GM23338 (cell line): ENCODE data around the gene ANXA7. TPM values are rescaled to one million over a fixed set of nuclear protein-coding genes. Genes with fewer than 3 reads are reported as not detected.
"Not testable (repeated sequence)": the region's sequence is repeated elsewhere in the genome, so short reads cannot be mapped to it uniquely, and the experiment has no call there.

Source experiments
- ATAC-seq: fragments of 200-7000 bp; cut with Tn5 transposase; 3 replicates; pipeline ENCODE4 v1.9.1; 2020
- DNase-seq: peaks from one replicate; pipeline ENCODE4 v3.0.0-alpha.2; 2015; ENCODE audit warnings: low spot score
- H2AFZ ChIP-seq: fragments of 200-600 bp; sonication (generic); 2 replicates; pipeline ENCODE4 v1.8.0; 2016; ENCODE audit warnings: antibody characterized with exemption, mild to moderate bottlenecking, moderate library complexity
- H3F3A ChIP-seq: fragments of 200-600 bp; sonication (generic); replicated peaks from 2 replicates; pipeline ENCODE4 v1.8.0; 2017; ENCODE audit warnings: antibody characterized with exemption, mixed run types, low read depth
- H3K27ac ChIP-seq: fragments of 200-600 bp; sonication (generic); 2 replicates; pipeline ENCODE4 v1.6.1; 2016; ENCODE audit warnings: low read depth
- H3K27me3 ChIP-seq: fragments of 200-600 bp; sonication (generic); 2 replicates; pipeline ENCODE4 v1.8.0; 2016; ENCODE audit warnings: mild to moderate bottlenecking, mixed run types, moderate library complexity; ENCODE audit not compliant: insufficient read depth
- H3K36me3 ChIP-seq: fragments of 200-600 bp; sonication (generic); 2 replicates; pipeline ENCODE4 v1.8.0; 2016; ENCODE audit warnings: mild to moderate bottlenecking; ENCODE audit not compliant: insufficient read depth
- H3K4me1 ChIP-seq: fragments of 200-600 bp; sonication (generic); 2 replicates; pipeline ENCODE4 v1.8.0; 2016; ENCODE audit warnings: mild to moderate bottlenecking, moderate library complexity; ENCODE audit not compliant: insufficient read depth
- H3K4me2 ChIP-seq: fragments of 200-600 bp; sonication (generic); 2 replicates; pipeline ENCODE4 v1.7.1; 2017; ENCODE audit warnings: mixed run types
- H3K4me3 ChIP-seq: fragments of 200-600 bp; sonication (generic); 2 replicates; pipeline ENCODE4 v1.6.1; 2016; ENCODE audit warnings: mixed run types
- H3K79me2 ChIP-seq: fragments of 200-600 bp; sonication (generic); replicated peaks from 2 replicates; pipeline ENCODE4 v1.8.0; 2017; ENCODE audit warnings: mild to moderate bottlenecking; ENCODE audit not compliant: insufficient read depth
- H3K9me2 ChIP-seq: fragments of 200-600 bp; sonication (generic); 2 replicates; pipeline ENCODE4 v1.8.0; 2017; ENCODE audit not compliant: insufficient read depth
- H4K20me1 ChIP-seq: fragments of 200-600 bp; sonication (generic); replicated peaks from 2 replicates; pipeline ENCODE4 v1.8.0; 2017; ENCODE audit warnings: mild to moderate bottlenecking; ENCODE audit not compliant: insufficient read depth
- H3K27ac Mint-ChIP-seq: 2 replicates; pipeline ENCODE4 v1.8.0; 2020; ENCODE audit warnings: inconsistent platforms, mild to moderate bottlenecking, moderate library complexity, mixed read lengths
- H3K27me3 Mint-ChIP-seq: 3 replicates; pipeline ENCODE4 v1.8.0; 2022; ENCODE audit warnings: low read depth, mild to moderate bottlenecking, moderate library complexity, mixed read lengths, inconsistent platforms; ENCODE audit not compliant: insufficient read depth, poor library complexity
- H3K36me3 Mint-ChIP-seq: 3 replicates; pipeline ENCODE4 v1.8.0; 2021; ENCODE audit warnings: low read depth, mild to moderate bottlenecking, inconsistent platforms, moderate library complexity, mixed read lengths
- H3K4me1 Mint-ChIP-seq: 3 replicates; pipeline ENCODE4 v1.8.0; 2020; ENCODE audit warnings: mild to moderate bottlenecking, inconsistent platforms, mixed read lengths
- H3K4me3 Mint-ChIP-seq: 3 replicates; pipeline ENCODE4 v1.8.0; 2021; ENCODE audit warnings: moderate library complexity, mild to moderate bottlenecking, inconsistent platforms, mixed read lengths
- H3K9me3 Mint-ChIP-seq: 3 replicates; pipeline ENCODE4 v1.8.0; 2020; ENCODE audit warnings: moderate library complexity, mild to moderate bottlenecking, inconsistent platforms, mixed read lengths
- polyA plus RNA-seq: library from polyadenylated mRNA; unstranded; fragments of >200 nt; fragmentation: Nextera tagmentation; extraction: Ambion mirVana; gene quantifications from 2 replicates; pipeline ENCODE4 v1.2.1, GENCODE V29; 2016
- total RNA-seq: library from RNA; depleted of rRNA; stranded (reverse); fragments of >200 nt; shearing (Covaris generic); gene quantifications from 2 replicates; pipeline ENCODE4 v1.2.3, GENCODE V29; 2014
- TF ChIP-seq, protein P1 (sequence below), 2 experiments: fragments of 200-600 bp in 1 of 2; sonication (generic) in 1 of 2; conservative IDR thresholded peaks; 2 replicates each; pipeline versions ENCODE4 v1.5.1 to v1.6.1; 2016 to 2017; ENCODE audit warnings: antibody characterized with exemption in 2 of 2, low read depth in 2 of 2, mild to moderate bottlenecking in 2 of 2, moderate library complexity in 1 of 2
- TF ChIP-seq, protein P2 (sequence below): fragments of 250-450 bp; sonication (Bioruptor Pico); IDR thresholded peaks from 2 replicates; pipeline ENCODE4 v1.5.0; 2020; ENCODE audit warnings: mild to moderate bottlenecking, moderate library complexity

Gene ANXA7
- total and polyA plus RNA-seq, 2 experiments from 2014 or later = 63.7 to 80.1 TPM

DNA sequence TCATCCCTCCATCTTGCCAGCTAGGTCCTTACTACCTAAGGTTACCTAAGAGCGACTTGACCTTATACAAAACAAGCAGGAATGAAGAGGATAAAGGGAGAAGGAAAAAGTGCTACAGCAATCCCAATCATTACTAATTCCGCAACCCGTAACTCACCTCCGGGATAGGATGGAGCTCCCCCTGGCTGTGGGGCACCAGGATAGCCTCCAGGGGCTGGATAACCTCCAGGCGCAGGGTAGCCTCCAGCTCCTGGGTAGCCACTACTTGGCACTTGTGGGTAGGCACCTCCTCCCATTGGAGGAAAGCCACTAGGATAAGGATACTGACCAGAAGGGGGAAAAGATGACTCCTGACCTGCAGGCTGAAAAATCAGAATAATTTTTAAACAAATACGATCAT, 15.8 kb downstream of the ANXA7 start:
- no peaks in the 10 kb centered on the region for H3K9me3 Mint-ChIP-seq
- H2AFZ ChIP-seq = no peak overlapping the region
- H4K20me1 ChIP-seq = peaks cover 11% of the 10 kb centered on the region; the same call in 1 of the 2 replicates
- peaks cover 38% of the 10 kb centered on the region for H3K36me3 Mint-ChIP-seq
- no peaks in the 10 kb centered on the region for H3F3A ChIP-seq
- no peak overlapping the region for H3K4me3 Mint-ChIP-seq
- no peak overlapping the region for H3K4me2 ChIP-seq
- ATAC-seq (peak; percentile 93), DNase-seq (peak; percentile 72)
- no peak overlapping the region for H3K4me3 ChIP-seq
- H3K36me3 ChIP-seq = peaks cover 19% of the 10 kb centered on the region; the same call in 1 of the 2 replicates
- H3K4me1 Mint-ChIP-seq = no peaks in the 10 kb centered on the region
- no peaks in the 10 kb centered on the region for H3K27me3 ChIP-seq
- TF ChIP-seq, protein P1, sequence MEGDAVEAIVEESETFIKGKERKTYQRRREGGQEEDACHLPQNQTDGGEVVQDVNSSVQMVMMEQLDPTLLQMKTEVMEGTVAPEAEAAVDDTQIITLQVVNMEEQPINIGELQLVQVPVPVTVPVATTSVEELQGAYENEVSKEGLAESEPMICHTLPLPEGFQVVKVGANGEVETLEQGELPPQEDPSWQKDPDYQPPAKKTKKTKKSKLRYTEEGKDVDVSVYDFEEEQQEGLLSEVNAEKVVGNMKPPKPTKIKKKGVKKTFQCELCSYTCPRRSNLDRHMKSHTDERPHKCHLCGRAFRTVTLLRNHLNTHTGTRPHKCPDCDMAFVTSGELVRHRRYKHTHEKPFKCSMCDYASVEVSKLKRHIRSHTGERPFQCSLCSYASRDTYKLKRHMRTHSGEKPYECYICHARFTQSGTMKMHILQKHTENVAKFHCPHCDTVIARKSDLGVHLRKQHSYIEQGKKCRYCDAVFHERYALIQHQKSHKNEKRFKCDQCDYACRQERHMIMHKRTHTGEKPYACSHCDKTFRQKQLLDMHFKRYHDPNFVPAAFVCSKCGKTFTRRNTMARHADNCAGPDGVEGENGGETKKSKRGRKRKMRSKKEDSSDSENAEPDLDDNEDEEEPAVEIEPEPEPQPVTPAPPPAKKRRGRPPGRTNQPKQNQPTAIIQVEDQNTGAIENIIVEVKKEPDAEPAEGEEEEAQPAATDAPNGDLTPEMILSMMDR (conservative IDR thresholded peaks at IDR 0.05; ENCODE audit: low read depth in 2 of 2) = peak; percentile 69 to 77
- TF ChIP-seq, protein P2, sequence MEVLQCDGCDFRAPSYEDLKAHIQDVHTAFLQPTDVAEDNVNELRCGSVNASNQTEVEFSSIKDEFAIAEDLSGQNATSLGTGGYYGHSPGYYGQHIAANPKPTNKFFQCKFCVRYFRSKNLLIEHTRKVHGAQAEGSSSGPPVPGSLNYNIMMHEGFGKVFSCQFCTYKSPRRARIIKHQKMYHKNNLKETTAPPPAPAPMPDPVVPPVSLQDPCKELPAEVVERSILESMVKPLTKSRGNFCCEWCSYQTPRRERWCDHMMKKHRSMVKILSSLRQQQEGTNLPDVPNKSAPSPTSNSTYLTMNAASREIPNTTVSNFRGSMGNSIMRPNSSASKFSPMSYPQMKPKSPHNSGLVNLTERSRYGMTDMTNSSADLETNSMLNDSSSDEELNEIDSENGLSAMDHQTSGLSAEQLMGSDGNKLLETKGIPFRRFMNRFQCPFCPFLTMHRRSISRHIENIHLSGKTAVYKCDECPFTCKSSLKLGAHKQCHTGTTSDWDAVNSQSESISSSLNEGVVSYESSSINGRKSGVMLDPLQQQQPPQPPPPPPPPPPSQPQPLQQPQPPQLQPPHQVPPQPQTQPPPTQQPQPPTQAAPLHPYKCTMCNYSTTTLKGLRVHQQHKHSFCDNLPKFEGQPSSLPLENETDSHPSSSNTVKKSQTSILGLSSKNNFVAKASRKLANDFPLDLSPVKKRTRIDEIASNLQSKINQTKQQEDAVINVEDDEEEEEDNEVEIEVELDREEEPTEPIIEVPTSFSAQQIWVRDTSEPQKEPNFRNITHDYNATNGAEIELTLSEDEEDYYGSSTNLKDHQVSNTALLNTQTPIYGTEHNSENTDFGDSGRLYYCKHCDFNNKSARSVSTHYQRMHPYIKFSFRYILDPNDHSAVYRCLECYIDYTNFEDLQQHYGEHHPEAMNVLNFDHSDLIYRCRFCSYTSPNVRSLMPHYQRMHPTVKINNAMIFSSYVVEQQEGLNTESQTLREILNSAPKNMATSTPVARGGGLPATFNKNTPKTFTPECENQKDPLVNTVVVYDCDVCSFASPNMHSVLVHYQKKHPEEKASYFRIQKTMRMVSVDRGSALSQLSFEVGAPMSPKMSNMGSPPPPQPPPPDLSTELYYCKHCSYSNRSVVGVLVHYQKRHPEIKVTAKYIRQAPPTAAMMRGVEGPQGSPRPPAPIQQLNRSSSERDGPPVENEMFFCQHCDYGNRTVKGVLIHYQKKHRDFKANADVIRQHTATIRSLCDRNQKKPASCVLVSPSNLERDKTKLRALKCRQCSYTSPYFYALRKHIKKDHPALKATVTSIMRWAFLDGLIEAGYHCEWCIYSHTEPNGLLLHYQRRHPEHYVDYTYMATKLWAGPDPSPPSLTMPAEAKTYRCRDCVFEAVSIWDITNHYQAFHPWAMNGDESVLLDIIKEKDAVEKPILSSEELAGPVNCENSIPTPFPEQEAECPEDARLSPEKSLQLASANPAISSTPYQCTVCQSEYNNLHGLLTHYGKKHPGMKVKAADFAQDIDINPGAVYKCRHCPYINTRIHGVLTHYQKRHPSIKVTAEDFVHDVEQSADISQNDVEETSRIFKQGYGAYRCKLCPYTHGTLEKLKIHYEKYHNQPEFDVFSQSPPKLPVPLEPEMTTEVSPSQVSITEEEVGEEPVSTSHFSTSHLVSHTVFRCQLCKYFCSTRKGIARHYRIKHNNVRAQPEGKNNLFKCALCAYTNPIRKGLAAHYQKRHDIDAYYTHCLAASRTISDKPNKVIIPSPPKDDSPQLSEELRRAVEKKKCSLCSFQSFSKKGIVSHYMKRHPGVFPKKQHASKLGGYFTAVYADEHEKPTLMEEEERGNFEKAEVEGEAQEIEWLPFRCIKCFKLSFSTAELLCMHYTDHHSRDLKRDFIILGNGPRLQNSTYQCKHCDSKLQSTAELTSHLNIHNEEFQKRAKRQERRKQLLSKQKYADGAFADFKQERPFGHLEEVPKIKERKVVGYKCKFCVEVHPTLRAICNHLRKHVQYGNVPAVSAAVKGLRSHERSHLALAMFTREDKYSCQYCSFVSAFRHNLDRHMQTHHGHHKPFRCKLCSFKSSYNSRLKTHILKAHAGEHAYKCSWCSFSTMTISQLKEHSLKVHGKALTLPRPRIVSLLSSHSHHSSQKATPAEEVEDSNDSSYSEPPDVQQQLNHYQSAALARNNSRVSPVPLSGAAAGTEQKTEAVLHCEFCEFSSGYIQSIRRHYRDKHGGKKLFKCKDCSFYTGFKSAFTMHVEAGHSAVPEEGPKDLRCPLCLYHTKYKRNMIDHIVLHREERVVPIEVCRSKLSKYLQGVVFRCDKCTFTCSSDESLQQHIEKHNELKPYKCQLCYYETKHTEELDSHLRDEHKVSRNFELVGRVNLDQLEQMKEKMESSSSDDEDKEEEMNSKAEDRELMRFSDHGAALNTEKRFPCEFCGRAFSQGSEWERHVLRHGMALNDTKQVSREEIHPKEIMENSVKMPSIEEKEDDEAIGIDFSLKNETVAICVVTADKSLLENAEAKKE = no peak
- H3K79me2 ChIP-seq = peaks cover 33% of the 10 kb centered on the region
- no peaks in the 10 kb centered on the region for H3K9me2 ChIP-seq
- no peaks in the 10 kb centered on the region for H3K4me1 ChIP-seq
- peaks cover 5% of the 10 kb centered on the region for H3K27me3 Mint-ChIP-seq
- no peak overlapping the region for H3K27ac Mint-ChIP-seq
- no peak overlapping the region for H3K27ac ChIP-seq

DNA sequence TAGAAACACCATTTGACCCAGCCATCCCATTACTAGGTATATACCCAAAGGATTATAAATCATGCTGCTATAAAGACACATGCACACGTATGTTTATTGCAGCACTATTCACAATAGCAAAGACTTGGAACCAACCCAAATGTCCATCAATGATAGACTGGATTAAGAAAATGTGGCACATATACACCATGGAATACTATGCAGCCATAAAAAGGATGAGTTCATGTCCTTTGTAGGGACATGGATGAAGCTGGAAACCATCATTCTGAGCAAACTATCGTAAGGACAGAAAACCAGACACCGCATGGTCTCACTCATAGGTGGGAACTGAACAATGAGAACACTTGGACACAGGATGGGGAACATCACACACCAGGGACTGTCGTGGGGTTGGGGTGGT, 19.5 kb downstream of the ANXA7 start:
- Histone ChIP-seq H4K20me1 (peaks cover 14% of the 10 kb centered on the region), H3K36me3 (peaks cover 19% of the 10 kb centered on the region)
- not testable (repeated sequence) for H3K9me3 Mint-ChIP-seq, H3K4me2 ChIP-seq, ATAC-seq, DNase-seq, H3K4me3 ChIP-seq, H3F3A ChIP-seq, H3K27me3 Mint-ChIP-seq, H3K79me2 ChIP-seq, H3K27me3 ChIP-seq, H2AFZ ChIP-seq, H3K27ac ChIP-seq, H3K9me2 ChIP-seq, H3K4me1 ChIP-seq, H3K4me3 Mint-ChIP-seq, H3K4me1 Mint-ChIP-seq, H3K27ac Mint-ChIP-seq
- H3K36me3 Mint-ChIP-seq = peaks cover 55% of the 10 kb centered on the region
